K562 (cell line): ENCODE results near the gene NDC1. TPM values are rescaled to one million over a fixed set of nuclear protein-coding genes. Genes with fewer than 3 reads are reported as not detected.

Experiments used
- BACH1 ChIP-seq: fragments of 200-800 bp; sonication (Bioruptor generic); IDR thresholded peaks from 2 replicates; pipeline ENCODE4 v1.6.1; 2016; ENCODE audit warnings: missing genetic modification characterization, missing compliant biosample characterization
- CBFB ChIP-seq: sonication (generic); formaldehyde crosslinking; IDR thresholded peaks from 2 replicates; pipeline ENCODE4 v1.4.0; 2020; ENCODE audit warnings: mild to moderate bottlenecking, missing genetic modification reagents
- CBX1 ChIP-seq: sonication (generic); IDR thresholded peaks from 2 replicates; pipeline ENCODE4 v1.6.1; 2016; ENCODE audit warnings: antibody characterized with exemption, low read depth, mild to moderate bottlenecking
- DMBX1 ChIP-seq: fragments of 250-450 bp; sonication (Bioruptor Pico); IDR thresholded peaks from 2 replicates; pipeline ENCODE4 v1.8.0; 2022; ENCODE audit warnings: inconsistent platforms, mild to moderate bottlenecking, moderate library complexity, borderline replicate concordance
- HMGN3 ChIP-seq: IDR thresholded peaks from 2 replicates; pipeline ENCODE4 v1.6.1; 2011; ENCODE audit warnings: borderline replicate concordance, low read depth, mild to moderate bottlenecking, mixed read lengths, low read length; ENCODE audit not compliant: insufficient read length; ENCODE audit errors: extremely low read depth
- NR2F6 ChIP-seq: fragments of 450-650 bp; formaldehyde crosslinking; IDR thresholded peaks from 2 replicates; pipeline ENCODE4 v1.4.0; 2020; ENCODE audit warnings: mild to moderate bottlenecking
- PHF20 ChIP-seq: fragments of 450-650 bp; IDR thresholded peaks from 2 replicates; pipeline ENCODE4 v1.6.1; 2018; ENCODE audit not compliant: partially characterized antibody
- ZNF197 ChIP-seq: fragments of 200-800 bp; sonication (Bioruptor generic); IDR thresholded peaks from 2 replicates; pipeline ENCODE4 v1.6.1; 2016; ENCODE audit warnings: low read depth, missing genetic modification characterization, missing compliant biosample characterization
- polyA plus RNA-seq, 8 experiments: library from polyadenylated mRNA; depleted of rRNA in 4 of 8; stranded (reverse) in 5 of 8; unstranded in 3 of 8; fragments of >200 nt; fragmentation: Nextera tagmentation in 2 of 8; fragmentation: Illumina TruSeq in 1 of 8; extraction: Ambion mirVana in 2 of 8; extraction: Trizol in 1 of 8; gene quantifications; 2 replicates each; pipeline versions ENCODE4 v1.2.1 to v1.2.3, GENCODE V29; 2011 to 2014; ENCODE audit warnings: inconsistent platforms in 1 of 8, missing spikeins in 1 of 8
- total RNA-seq, 7 experiments: library from RNA; depleted of rRNA in 6 of 7; stranded (reverse); fragments of >200 nt in 6 of 7; fragmentation: Illumina TruSeq in 2 of 7; extraction: Trizol in 2 of 7; gene quantifications; 2 replicates each; pipeline versions ENCODE4 v1.2.1 to v1.2.3, GENCODE V29; 2011 to 2021; ENCODE audit warnings: low replicate concordance in 1 of 7
- TF ChIP-seq, protein P1 (sequence below), 3 experiments: fragments of 200-800 bp in 1 of 3; fragments of 250-450 bp in 1 of 3; fragments of 450-650 bp in 1 of 3; sonication (Bioruptor Pico) in 1 of 3; sonication (Bioruptor generic) in 1 of 3; formaldehyde crosslinking in 1 of 3; IDR thresholded peaks; 2 replicates each; pipeline versions ENCODE4 v1.6.1 to v1.8.0; 2016 to 2022; ENCODE audit warnings: mild to moderate bottlenecking in 2 of 3, missing genetic modification characterization in 2 of 3, missing compliant biosample characterization in 1 of 3, moderate library complexity in 1 of 3
- TF ChIP-seq, protein P2 (sequence below): fragments of 200-800 bp; sonication (Bioruptor generic); IDR thresholded peaks from 2 replicates; pipeline ENCODE4 v1.6.1; 2016; ENCODE audit warnings: missing genetic modification characterization, missing compliant biosample characterization
- TF ChIP-seq, protein P3 (sequence below), 2 experiments: fragments of 450-650 bp in 1 of 2; sonication (generic) in 1 of 2; formaldehyde crosslinking in 1 of 2; IDR thresholded peaks in 1 of 2; conservative IDR thresholded peaks in 1 of 2; 2 replicates each; pipeline versions ENCODE4 v1.6.1 to v1.8.1; 2016 to 2023; ENCODE audit warnings: mild to moderate bottlenecking in 2 of 2, moderate library complexity in 2 of 2, inconsistent platforms in 1 of 2, missing genetic modification reagents in 1 of 2
- TF ChIP-seq, protein P4 (sequence below): fragments of 450-650 bp; IDR thresholded peaks from 2 replicates; pipeline ENCODE4 v1.7.1; 2018; ENCODE audit warnings: mild to moderate bottlenecking, low read depth; ENCODE audit not compliant: partially characterized antibody
- TF ChIP-seq, protein P5 (sequence below): fragments of 450-650 bp; IDR thresholded peaks from 2 replicates; pipeline ENCODE4 v1.6.1; 2016

Gene NDC1
- total and polyA plus RNA-seq, 9 of the 15 experiments (the other 6 are each of a cell fraction or from before 2014, with no cell fraction given): 26.9 to 102 (median 64.5) TPM

DNA sequence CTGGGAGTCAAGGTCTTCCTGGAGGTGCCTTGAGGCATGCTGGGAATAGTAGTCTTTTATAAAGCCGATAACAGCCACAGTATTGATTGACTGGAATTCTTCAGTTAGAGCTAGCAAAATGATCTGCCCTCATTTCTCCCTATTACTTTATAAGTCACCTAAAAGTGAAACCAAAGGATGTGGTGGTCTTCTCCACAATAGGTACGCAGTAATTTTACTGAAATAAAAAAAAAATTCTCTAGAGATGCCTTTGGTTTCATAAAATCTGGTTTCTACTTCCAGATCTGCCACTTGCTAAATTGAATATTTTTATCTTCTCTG is 518 bp upstream of the NDC1 start (continued):
- TF ChIP-seq, protein P1, sequence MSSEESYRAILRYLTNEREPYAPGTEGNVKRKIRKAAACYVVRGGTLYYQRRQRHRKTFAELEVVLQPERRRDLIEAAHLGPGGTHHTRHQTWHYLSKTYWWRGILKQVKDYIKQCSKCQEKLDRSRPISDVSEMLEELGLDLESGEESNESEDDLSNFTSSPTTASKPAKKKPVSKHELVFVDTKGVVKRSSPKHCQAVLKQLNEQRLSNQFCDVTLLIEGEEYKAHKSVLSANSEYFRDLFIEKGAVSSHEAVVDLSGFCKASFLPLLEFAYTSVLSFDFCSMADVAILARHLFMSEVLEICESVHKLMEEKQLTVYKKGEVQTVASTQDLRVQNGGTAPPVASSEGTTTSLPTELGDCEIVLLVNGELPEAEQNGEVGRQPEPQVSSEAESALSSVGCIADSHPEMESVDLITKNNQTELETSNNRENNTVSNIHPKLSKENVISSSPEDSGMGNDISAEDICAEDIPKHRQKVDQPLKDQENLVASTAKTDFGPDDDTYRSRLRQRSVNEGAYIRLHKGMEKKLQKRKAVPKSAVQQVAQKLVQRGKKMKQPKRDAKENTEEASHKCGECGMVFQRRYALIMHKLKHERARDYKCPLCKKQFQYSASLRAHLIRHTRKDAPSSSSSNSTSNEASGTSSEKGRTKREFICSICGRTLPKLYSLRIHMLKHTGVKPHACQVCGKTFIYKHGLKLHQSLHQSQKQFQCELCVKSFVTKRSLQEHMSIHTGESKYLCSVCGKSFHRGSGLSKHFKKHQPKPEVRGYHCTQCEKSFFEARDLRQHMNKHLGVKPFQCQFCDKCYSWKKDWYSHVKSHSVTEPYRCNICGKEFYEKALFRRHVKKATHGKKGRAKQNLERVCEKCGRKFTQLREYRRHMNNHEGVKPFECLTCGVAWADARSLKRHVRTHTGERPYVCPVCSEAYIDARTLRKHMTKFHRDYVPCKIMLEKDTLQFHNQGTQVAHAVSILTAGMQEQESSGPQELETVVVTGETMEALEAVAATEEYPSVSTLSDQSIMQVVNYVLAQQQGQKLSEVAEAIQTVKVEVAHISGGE (CRISPR knock-in tag; IDR thresholded peaks at IDR 0.05): no peak; a peak in 1 of 6 replicates
- TF ChIP-seq HMGN3 (no peak), DMBX1 (CRISPR knock-in tag) (0 out of 2 replicates have a peak, but pooled peaks have one; percentile 3), CBFB (CRISPR knock-in tag) (no peak), BACH1 (tag) (peak; percentile 92; the same call in 1 of the 2 replicates), NR2F6 (CRISPR knock-in tag) (no peak), CBX1 (no peak), PHF20 (no peak), ZNF197 (CRISPR knock-in tag) (no peak)
- TF ChIP-seq, protein P2, sequence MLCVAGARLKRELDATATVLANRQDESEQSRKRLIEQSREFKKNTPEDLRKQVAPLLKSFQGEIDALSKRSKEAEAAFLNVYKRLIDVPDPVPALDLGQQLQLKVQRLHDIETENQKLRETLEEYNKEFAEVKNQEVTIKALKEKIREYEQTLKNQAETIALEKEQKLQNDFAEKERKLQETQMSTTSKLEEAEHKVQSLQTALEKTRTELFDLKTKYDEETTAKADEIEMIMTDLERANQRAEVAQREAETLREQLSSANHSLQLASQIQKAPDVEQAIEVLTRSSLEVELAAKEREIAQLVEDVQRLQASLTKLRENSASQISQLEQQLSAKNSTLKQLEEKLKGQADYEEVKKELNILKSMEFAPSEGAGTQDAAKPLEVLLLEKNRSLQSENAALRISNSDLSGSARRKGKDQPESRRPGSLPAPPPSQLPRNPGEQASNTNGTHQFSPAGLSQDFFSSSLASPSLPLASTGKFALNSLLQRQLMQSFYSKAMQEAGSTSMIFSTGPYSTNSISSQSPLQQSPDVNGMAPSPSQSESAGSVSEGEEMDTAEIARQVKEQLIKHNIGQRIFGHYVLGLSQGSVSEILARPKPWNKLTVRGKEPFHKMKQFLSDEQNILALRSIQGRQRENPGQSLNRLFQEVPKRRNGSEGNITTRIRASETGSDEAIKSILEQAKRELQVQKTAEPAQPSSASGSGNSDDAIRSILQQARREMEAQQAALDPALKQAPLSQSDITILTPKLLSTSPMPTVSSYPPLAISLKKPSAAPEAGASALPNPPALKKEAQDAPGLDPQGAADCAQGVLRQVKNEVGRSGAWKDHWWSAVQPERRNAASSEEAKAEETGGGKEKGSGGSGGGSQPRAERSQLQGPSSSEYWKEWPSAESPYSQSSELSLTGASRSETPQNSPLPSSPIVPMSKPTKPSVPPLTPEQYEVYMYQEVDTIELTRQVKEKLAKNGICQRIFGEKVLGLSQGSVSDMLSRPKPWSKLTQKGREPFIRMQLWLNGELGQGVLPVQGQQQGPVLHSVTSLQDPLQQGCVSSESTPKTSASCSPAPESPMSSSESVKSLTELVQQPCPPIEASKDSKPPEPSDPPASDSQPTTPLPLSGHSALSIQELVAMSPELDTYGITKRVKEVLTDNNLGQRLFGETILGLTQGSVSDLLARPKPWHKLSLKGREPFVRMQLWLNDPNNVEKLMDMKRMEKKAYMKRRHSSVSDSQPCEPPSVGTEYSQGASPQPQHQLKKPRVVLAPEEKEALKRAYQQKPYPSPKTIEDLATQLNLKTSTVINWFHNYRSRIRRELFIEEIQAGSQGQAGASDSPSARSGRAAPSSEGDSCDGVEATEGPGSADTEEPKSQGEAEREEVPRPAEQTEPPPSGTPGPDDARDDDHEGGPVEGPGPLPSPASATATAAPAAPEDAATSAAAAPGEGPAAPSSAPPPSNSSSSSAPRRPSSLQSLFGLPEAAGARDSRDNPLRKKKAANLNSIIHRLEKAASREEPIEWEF: peak; percentile 92
- TF ChIP-seq, protein P3, sequence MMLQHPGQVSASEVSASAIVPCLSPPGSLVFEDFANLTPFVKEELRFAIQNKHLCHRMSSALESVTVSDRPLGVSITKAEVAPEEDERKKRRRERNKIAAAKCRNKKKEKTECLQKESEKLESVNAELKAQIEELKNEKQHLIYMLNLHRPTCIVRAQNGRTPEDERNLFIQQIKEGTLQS (IDR thresholded peaks at IDR 0.05): no peak
- TF ChIP-seq, protein P3 (CRISPR knock-in tag; conservative IDR thresholded peaks at IDR 0.05): 0 out of 2 replicates have a peak, but pooled peaks have one; percentile 8
- TF ChIP-seq, protein P4, sequence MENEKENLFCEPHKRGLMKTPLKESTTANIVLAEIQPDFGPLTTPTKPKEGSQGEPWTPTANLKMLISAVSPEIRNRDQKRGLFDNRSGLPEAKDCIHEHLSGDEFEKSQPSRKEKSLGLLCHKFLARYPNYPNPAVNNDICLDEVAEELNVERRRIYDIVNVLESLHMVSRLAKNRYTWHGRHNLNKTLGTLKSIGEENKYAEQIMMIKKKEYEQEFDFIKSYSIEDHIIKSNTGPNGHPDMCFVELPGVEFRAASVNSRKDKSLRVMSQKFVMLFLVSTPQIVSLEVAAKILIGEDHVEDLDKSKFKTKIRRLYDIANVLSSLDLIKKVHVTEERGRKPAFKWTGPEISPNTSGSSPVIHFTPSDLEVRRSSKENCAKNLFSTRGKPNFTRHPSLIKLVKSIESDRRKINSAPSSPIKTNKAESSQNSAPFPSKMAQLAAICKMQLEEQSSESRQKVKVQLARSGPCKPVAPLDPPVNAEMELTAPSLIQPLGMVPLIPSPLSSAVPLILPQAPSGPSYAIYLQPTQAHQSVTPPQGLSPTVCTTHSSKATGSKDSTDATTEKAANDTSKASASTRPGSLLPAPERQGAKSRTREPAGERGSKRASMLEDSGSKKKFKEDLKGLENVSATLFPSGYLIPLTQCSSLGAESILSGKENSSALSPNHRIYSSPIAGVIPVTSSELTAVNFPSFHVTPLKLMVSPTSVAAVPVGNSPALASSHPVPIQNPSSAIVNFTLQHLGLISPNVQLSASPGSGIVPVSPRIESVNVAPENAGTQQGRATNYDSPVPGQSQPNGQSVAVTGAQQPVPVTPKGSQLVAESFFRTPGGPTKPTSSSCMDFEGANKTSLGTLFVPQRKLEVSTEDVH: peak; percentile 9
- TF ChIP-seq, protein P5, sequence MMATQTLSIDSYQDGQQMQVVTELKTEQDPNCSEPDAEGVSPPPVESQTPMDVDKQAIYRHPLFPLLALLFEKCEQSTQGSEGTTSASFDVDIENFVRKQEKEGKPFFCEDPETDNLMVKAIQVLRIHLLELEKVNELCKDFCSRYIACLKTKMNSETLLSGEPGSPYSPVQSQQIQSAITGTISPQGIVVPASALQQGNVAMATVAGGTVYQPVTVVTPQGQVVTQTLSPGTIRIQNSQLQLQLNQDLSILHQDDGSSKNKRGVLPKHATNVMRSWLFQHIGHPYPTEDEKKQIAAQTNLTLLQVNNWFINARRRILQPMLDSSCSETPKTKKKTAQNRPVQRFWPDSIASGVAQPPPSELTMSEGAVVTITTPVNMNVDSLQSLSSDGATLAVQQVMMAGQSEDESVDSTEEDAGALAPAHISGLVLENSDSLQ: peak; percentile 88
